Stimulated activated CD4-positive, alpha-beta T cell treated with anti-CD3 and anti-CD28 coated beads, Interleukin-2, amount 100 ng/mL, for 24 hours (primary cell): ENCODE results near the gene TECPR1.

Source experiments
- DNase-seq, 2 donors: peaks; one replicate each; pipeline ENCODE4 v3.0.0-alpha.2; 2020

The TECPR1 gene

GRCh38 chr7:98187138-98187502 lies 64.9 kb downstream of the TECPR1 start:
- DNase-seq, result no peak

- no peak for DNase-seq
Observed at GRCh38 chr7:98186452-98187137, 65.4 kb downstream of the TECPR1 start.

GRCh38 chr7:98185101-98185500 lies 66.9 kb downstream of the TECPR1 start:
- DNase-seq, result no peak

GRCh38 chr7:98180751-98181150 lies 71.3 kb downstream of the TECPR1 start:
- DNase-seq, result no peak

GRCh38 chr7:98178762-98179490 lies 73.1 kb downstream of the TECPR1 start:
- no peak for DNase-seq

GRCh38 chr7:98178321-98178720 lies 73.7 kb downstream of the TECPR1 start:
- DNase-seq, result no peak

- DNase-seq, result no peak
Observed at GRCh38 chr7:98177553-98177952, 74.5 kb downstream of the TECPR1 start.

GRCh38 chr7:98175260-98175940 lies 76.6 kb downstream of the TECPR1 start:
- DNase-seq, result no peak

GRCh38 chr7:98174334-98175259 lies 77.4 kb downstream of the TECPR1 start:
- no peak for DNase-seq

GRCh38 chr7:98171449-98171848 lies 80.6 kb downstream of the TECPR1 start:
- no peak for DNase-seq

- DNase-seq, result no peak
Observed at GRCh38 chr7:98170966-98171365, 81.1 kb downstream of the TECPR1 start.

- no peak for DNase-seq
Observed at GRCh38 chr7:98168904-98169621, 83.0 kb downstream of the TECPR1 start.

GRCh38 chr7:98168181-98168903 lies 83.7 kb downstream of the TECPR1 start:
- peak; percentile 58 to 69 for DNase-seq

- DNase-seq, result no peak
Observed at GRCh38 chr7:98167653-98168052, 84.4 kb downstream of the TECPR1 start.

GRCh38 chr7:98166668-98166970 lies 85.4 kb downstream of the TECPR1 start:
- DNase-seq, result no peak

- DNase-seq, result peak; percentile 39 to 65
Observed at GRCh38 chr7:98165827-98166667, 86.0 kb downstream of the TECPR1 start.
